Upper lobe of left lung (tissue), 6 donors: ENCODE data around the gene SHLD2. TPM values are rescaled to one million over a fixed set of nuclear protein-coding genes. Genes with fewer than 3 reads are reported as not detected.
"Not testable (repeated sequence)": the region's sequence is repeated elsewhere in the genome, so short reads cannot be mapped to it uniquely, and the experiment has no call there.

Experiments used
- ATAC-seq, 2 donors: fragments of 200-7000 bp; cut with Tn5 transposase; one replicate each; pipeline ENCODE4 v1.9.1; 2022; ENCODE audit warnings: mild to moderate bottlenecking in 2 of 2, moderate library complexity in 2 of 2; ENCODE audit not compliant: low FRiP score in 2 of 2
- DNase-seq, 2 donors: peaks; one replicate each; pipeline ENCODE4 v3.0.0-alpha.2; 2019 to 2020
- H3K27ac ChIP-seq, 4 donors: fragments of 200-600 bp; sonication (generic); one replicate each; pipeline ENCODE4 v1.5.1; 2016 to 2019
- H3K27me3 ChIP-seq, 4 donors: fragments of 200-600 bp; sonication (generic); one replicate each; pipeline ENCODE4 v1.5.1; 2017 to 2019
- H3K36me3 ChIP-seq, 4 donors: fragments of 200-600 bp; sonication (generic); one replicate each; pipeline ENCODE4 v1.5.1; 2016 to 2019
- H3K4me1 ChIP-seq, 4 donors: fragments of 200-600 bp; sonication (generic); one replicate each; pipeline ENCODE4 v1.5.1; 2018 to 2019
- H3K4me3 ChIP-seq, 4 donors: fragments of 200-600 bp; sonication (generic); one replicate each; pipeline ENCODE4 v1.5.1; 2017 to 2019; ENCODE audit warnings: mild to moderate bottlenecking in 2 of 4, moderate library complexity in 1 of 4
- H3K9me3 ChIP-seq, 4 donors: fragments of 200-600 bp; sonication (generic); one replicate each; pipeline ENCODE4 v1.5.1; 2018 to 2019
- CTCF ChIP-seq, 6 experiments: fragments of 450-650 bp in 4 of 6; fragments of 200-600 bp in 2 of 6; sonication (generic) in 2 of 6; IDR thresholded peaks; one replicate each; pipeline ENCODE4 v1.5.1; 2016 to 2019; ENCODE audit warnings: antibody characterized with exemption in 6 of 6
- WGBS, 2 donors: methylation state at CpG; one replicate each; pipeline ENCODE4 v1.1.5; 2017 to 2018; 5-methylcytosine and 5-hydroxymethylcytosine counted together
- total RNA-seq, 6 donors: library from RNA; depleted of rRNA in 4 of 6; stranded (reverse); fragments of >200 nt in 4 of 6; gene quantifications; one replicate each; pipeline versions ENCODE4 v1.1.0 to v1.2.1, GENCODE V29; 2016 to 2021
- donor health status: DM: no; HTN: no; CAD: no; lungs with moderate emphysema.
- donor health status: DM: no; HTN: yes; CAD: no; lungs with severe emphysema.

Gene SHLD2
- total RNA-seq, 6 donors from 2014 or later: 19.8 to 38.7 (median 26.4) TPM

DNA sequence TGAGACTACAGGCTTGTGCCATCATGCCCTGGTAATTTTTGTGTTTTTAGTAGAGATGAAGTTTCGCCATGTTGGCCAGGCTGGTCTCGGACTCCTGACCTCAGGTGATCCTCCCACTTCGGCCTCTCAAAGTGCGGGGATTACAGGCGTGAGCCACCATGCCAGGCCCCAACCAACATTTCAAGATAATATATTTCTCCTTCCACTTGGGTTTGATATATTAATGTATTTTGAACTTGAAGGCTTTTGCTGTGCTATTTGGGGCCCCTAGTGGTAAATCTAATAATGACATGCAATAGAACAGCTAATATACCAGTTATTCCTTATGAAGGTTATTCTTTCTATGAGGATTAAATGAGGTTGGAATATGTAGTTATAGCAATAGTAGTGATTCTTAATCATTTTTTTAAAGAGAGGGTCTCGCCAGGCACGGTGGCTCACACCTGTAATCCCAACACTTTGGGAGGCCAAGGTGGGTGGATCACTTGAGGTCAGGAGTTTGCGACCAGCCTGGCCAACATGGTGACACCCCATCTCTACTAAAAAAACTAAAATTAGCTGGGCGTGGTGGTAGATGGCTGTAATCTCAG is 54.1 kb downstream of the SHLD2 start:
- peak in 1 of 2 donors; percentile 63 for ATAC-seq
- not testable (repeated sequence) for H3K4me1 ChIP-seq, H3K27me3 ChIP-seq, H3K4me3 ChIP-seq, DNase-seq, H3K36me3 ChIP-seq, H3K27ac ChIP-seq, H3K9me3 ChIP-seq
- WGBS, 2 donors: 72 to 83% methylated on average over 1 to 9 of the region's 9 CpGs
- peak in 3 of 6 experiments; percentile 9 to 26 (median 21) for TF ChIP-seq CTCF (IDR thresholded peaks at IDR 0.05)

DNA sequence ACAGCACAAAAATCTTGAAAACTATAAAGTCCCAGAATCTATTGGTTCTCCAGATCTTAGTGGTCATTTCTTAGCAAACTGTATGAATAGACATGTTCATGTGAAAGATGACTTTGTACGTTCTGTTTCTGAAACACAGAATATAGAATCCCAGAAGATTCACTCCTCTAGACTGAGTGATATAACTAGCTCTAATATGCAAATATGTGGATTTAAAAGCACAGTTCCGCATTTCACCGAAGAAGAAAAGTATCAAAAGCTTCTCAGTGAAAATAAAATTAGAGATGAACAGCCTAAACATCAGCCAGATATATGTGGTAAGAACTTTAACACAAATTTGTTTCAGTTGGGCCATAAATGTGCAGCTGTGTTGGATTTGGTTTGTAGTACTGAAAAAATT is 56.5 kb downstream of the SHLD2 start:
- not testable (repeated sequence) for DNase-seq, ATAC-seq, H3K27me3 ChIP-seq, H3K36me3 ChIP-seq, H3K9me3 ChIP-seq, H3K4me3 ChIP-seq, H3K4me1 ChIP-seq, H3K27ac ChIP-seq
- WGBS, 2 donors: 93 to 97% methylated on average over 3 of the region's 3 CpGs

DNA sequence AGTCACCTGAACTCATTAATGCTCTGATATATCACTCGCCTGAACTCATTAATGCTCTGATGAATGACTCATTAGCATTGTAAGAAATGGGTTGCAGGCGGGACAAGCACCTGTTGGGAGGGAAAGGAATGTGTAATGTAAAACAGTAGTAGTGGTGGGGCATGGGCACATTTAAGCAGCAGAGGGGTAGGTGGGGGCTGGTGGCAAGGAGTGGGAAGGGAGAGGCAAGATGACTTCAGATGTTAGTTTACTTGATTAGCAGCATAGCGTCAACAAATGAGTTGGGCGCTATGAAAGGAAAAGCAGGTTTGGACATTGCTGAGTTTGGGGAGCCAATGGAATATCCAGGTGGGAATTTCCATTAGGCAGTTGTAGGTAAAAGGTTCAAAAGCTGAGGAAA is 61.8 kb downstream of the SHLD2 start:
- 95 to 96% methylated on average over 4 of the region's 4 CpGs for WGBS, 2 donors
- ATAC-seq, H3K27ac ChIP-seq, H3K4me3 ChIP-seq, H3K4me1 ChIP-seq, H3K9me3 ChIP-seq, DNase-seq, H3K27me3 ChIP-seq, H3K36me3 ChIP-seq: not testable (repeated sequence)

DNA sequence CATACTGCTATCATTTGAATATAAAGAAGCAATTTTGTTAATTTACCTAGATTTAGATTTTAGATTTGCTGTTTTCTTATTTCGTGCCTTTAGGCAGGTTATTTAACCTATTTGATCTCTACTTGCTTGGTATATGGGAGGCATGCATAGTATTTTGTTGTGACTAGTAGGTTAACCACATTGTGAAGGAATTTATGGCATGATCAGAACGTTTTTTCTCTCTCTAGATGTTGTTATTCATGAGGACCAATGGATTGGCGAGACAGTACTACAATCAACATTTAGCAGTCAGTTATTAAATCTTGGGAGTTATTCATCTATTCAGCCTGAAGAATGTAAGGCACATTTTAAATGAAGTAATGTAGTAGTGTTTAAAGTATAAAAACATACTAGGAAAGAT is 62.8 kb downstream of the SHLD2 start:
- not testable (repeated sequence) for ATAC-seq, H3K4me1 ChIP-seq, H3K36me3 ChIP-seq, H3K9me3 ChIP-seq, DNase-seq, H3K27me3 ChIP-seq, H3K4me3 ChIP-seq, H3K27ac ChIP-seq
- WGBS, 2 donors: 78% methylated on average over 3 of the region's 3 CpGs

GRCh38 chr10:87162703-87163293 is 67.8 kb downstream of the SHLD2 start:
- not testable (repeated sequence) for H3K36me3 ChIP-seq, DNase-seq, H3K27ac ChIP-seq, H3K4me1 ChIP-seq, H3K27me3 ChIP-seq, H3K4me3 ChIP-seq, ATAC-seq, H3K9me3 ChIP-seq
- 89% methylated on average over 3 of the region's 3 CpGs for WGBS, 2 donors

GRCh38 chr10:87163414-87163813 is 68.4 kb downstream of the SHLD2 start:
- not testable (repeated sequence) for H3K4me1 ChIP-seq, H3K36me3 ChIP-seq, ATAC-seq, H3K9me3 ChIP-seq, H3K27me3 ChIP-seq, H3K27ac ChIP-seq, DNase-seq, H3K4me3 ChIP-seq
- WGBS, 2 donors: 88 to 100% methylated on average over 1 of the region's 2 CpGs

- DNase-seq, H3K36me3 ChIP-seq, H3K4me1 ChIP-seq, ATAC-seq, H3K9me3 ChIP-seq, H3K27me3 ChIP-seq, H3K27ac ChIP-seq, H3K4me3 ChIP-seq: not testable (repeated sequence)
- WGBS, 2 donors: 71 to 87% methylated on average over 4 of the region's 4 CpGs
These were observed 74.9 kb downstream of the SHLD2 start for GRCh38 chr10:87169857-87170256.

GRCh38 chr10:87170705-87171104 is 75.7 kb downstream of the SHLD2 start:
- not testable (repeated sequence) for H3K27ac ChIP-seq, DNase-seq, ATAC-seq, H3K27me3 ChIP-seq, H3K9me3 ChIP-seq, H3K4me3 ChIP-seq, H3K4me1 ChIP-seq, H3K36me3 ChIP-seq
- 82 to 92% methylated on average over 1 to 3 of the region's 4 CpGs for WGBS, 2 donors

- not testable (repeated sequence) for DNase-seq, H3K9me3 ChIP-seq, H3K27me3 ChIP-seq, H3K4me3 ChIP-seq, H3K27ac ChIP-seq, ATAC-seq, H3K4me1 ChIP-seq, H3K36me3 ChIP-seq
- WGBS, 2 donors: 56 to 100% methylated on average over 1 of the region's 1 CpG
These were observed 76.7 kb downstream of the SHLD2 start for GRCh38 chr10:87171670-87172069.

- H3K27ac ChIP-seq, H3K27me3 ChIP-seq, H3K36me3 ChIP-seq, H3K4me1 ChIP-seq, DNase-seq, H3K9me3 ChIP-seq, H3K4me3 ChIP-seq, ATAC-seq: not testable (repeated sequence)
These were observed 77.2 kb downstream of the SHLD2 start for GRCh38 chr10:87172178-87172577.

- 79 to 89% methylated on average over 3 of the region's 3 CpGs for WGBS, 2 donors
These were observed 82.6 kb downstream of the SHLD2 start for GRCh38 chr10:87177587-87177986.

DNA sequence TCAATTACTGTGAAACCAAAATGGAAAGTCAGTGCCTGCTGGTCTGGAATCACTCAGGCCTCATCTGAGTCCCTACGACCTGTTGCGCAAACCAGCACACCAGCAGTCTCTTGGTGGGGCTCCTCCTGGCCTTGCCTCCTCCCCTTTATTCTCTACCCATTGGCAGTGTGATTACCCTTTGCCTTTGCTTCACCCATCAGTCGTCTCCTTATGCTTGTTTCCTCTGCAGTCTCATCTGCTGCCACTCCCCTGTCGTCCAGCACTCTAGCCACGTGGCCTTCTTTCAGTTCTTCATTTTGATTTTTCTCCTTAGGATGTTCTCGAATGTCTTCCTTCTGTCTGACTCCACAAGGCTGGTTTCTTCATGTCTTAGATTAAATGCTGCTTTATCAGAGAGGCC is 89.4 kb downstream of the SHLD2 start:
- not testable (repeated sequence) for H3K4me3 ChIP-seq
- peak; percentile 59 to 85 for ATAC-seq

More at GRCh38 chr10:87177587-87177986, 82.6 kb downstream of the SHLD2 start:
- H3K4me1 ChIP-seq, ATAC-seq, H3K36me3 ChIP-seq, H3K4me3 ChIP-seq, H3K27me3 ChIP-seq, DNase-seq, H3K9me3 ChIP-seq, H3K27ac ChIP-seq: not testable (repeated sequence)

More for the DNA sequence above, 89.4 kb downstream of the SHLD2 start:
- not testable (repeated sequence) for H3K27me3 ChIP-seq, H3K9me3 ChIP-seq, H3K4me1 ChIP-seq, H3K27ac ChIP-seq
- DNase-seq: peak in 1 of 2 donors; percentile 28
- peaks cover 0 to 15% (median 0%) of the 10 kb centered on the region in 4 donors for H3K36me3 ChIP-seq
- WGBS, 2 donors: 71 to 80% methylated on average over 6 of the region's 6 CpGs
